ENCODE data around the gene PSMB5. TPM values are rescaled to one million over a fixed set of nuclear protein-coding genes. Genes with fewer than 3 reads are reported as not detected.
A peak's percentile ranks its signal among the peaks of the same experiment; 100 is the strongest.

Gene PSMB5
- total and polyA plus RNA-seq, 2 of the 13 experiments (the other 11 are each of a cell fraction or from before 2014, with no cell fraction given): 705 to 871 TPM

DNA sequence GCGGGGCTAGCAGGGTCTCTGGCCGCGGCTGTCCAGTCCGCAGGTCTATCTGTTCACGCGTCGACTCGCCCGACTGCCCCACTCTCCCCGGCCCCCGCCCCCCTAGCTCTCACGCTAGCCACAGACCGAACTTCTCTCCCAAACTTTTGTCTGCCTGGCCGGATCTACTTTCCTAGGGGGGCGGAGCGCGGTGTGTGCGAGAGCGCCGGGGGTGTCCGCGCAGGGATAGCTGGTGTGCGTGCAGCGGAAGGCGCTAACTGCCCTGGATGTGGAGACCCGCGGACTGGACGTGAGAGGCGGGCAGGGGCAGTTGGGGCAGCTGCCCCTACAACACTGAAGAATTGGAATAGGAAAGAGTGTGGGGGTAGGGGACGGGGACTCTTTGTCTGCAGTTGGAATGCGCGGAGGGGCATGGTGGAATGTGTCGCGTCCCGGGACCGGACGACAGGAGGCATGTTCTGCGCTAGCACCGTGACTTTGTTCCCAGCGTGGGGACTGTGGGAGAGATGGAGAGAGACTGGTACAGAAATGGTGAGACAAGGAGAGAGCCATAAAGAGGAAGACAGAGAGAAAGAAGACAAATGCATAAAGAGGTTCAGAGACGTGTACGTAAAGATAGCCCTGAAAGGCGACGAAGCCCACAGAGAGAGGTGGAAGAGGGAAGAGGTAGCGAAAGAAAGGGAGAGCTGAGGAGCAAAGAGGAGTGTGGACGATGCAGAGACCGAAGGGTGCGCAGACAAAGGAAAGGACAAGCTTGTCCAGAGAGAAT, 52.0 kb downstream of the PSMB5 start, which contains the start of gene AJUBA (continued):
- peak; percentile 47 to 55; a peak in 2 of 4 replicates for TF ChIP-seq EP300 (IDR thresholded peaks at IDR 0.05; ENCODE audit: low read depth in 2 of 2, low read length in 2 of 2)
- peak; percentile 82; the same call in 1 of the 2 replicates for TF ChIP-seq EP300 (CRISPR knock-in tag; IDR thresholded peaks at IDR 0.05; ENCODE audit: borderline replicate concordance)
- no peak for TF ChIP-seq SALL2 (CRISPR knock-in tag; IDR thresholded peaks at IDR 0.05)
- TF ChIP-seq ZNF256 (CRISPR knock-in tag; conservative IDR thresholded peaks at IDR 0.05): no peak
- no peak for TF ChIP-seq EHMT2 (IDR thresholded peaks at IDR 0.05; ENCODE audit: borderline replicate concordance, low read depth, low read length)
- peak; percentile 81; the same call in 1 of the 2 replicates for TF ChIP-seq ZNF577 (CRISPR knock-in tag; IDR thresholded peaks at IDR 0.05; ENCODE audit: borderline replicate concordance, low read depth)
- TF ChIP-seq TOPORS (CRISPR knock-in tag; IDR thresholded peaks at IDR 0.05): no peak
- no peak for TF ChIP-seq ZNF33A (CRISPR knock-in tag; IDR thresholded peaks at IDR 0.05; ENCODE audit: borderline replicate concordance)
- no peak for TF ChIP-seq NPAS2 (CRISPR knock-in tag; IDR thresholded peaks at IDR 0.05; ENCODE audit: borderline replicate concordance)
- peak; percentile 23; the same call in 1 of the 2 replicates for TF ChIP-seq GTF2F1 (IDR thresholded peaks at IDR 0.05; ENCODE audit: low read length)
- TF ChIP-seq ZNF24 (IDR thresholded peaks at IDR 0.05): peak; percentile 91
- TF ChIP-seq, protein P1, sequence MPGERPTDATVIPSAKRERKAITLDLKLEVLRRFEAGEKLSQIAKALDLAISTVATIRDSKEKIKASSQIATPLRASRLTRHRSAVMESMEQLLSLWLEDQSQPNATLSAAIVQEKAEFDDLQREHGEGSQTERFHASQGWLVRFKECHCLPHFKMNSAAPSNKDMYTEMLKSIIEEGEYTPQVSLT (CRISPR knock-in tag; IDR thresholded peaks at IDR 0.05; ENCODE audit: borderline replicate concordance, low read depth): no peak
- TF ChIP-seq ZFAT (CRISPR knock-in tag; conservative IDR thresholded peaks at IDR 0.05): no peak
- TF ChIP-seq ISL2 (CRISPR knock-in tag; IDR thresholded peaks at IDR 0.05): no peak
- peak; percentile 68 for TF ChIP-seq EED (CRISPR knock-in tag; IDR thresholded peaks at IDR 0.05)
- TF ChIP-seq KDM1A (CRISPR knock-in tag; IDR thresholded peaks at IDR 0.05): peak; percentile 76; the same call in 1 of the 2 replicates
- TF ChIP-seq, protein P2, sequence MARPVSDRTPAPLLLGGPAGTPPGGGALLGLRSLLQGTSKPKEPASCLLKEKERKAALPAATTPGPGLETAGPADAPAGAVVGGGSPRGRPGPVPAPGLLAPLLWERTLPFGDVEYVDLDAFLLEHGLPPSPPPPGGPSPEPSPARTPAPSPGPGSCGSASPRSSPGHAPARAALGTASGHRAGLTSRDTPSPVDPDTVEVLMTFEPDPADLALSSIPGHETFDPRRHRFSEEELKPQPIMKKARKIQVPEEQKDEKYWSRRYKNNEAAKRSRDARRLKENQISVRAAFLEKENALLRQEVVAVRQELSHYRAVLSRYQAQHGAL (CRISPR knock-in tag; IDR thresholded peaks at IDR 0.05; ENCODE audit: not compliant biosample characterization): no peak
- TF ChIP-seq, protein P3, sequence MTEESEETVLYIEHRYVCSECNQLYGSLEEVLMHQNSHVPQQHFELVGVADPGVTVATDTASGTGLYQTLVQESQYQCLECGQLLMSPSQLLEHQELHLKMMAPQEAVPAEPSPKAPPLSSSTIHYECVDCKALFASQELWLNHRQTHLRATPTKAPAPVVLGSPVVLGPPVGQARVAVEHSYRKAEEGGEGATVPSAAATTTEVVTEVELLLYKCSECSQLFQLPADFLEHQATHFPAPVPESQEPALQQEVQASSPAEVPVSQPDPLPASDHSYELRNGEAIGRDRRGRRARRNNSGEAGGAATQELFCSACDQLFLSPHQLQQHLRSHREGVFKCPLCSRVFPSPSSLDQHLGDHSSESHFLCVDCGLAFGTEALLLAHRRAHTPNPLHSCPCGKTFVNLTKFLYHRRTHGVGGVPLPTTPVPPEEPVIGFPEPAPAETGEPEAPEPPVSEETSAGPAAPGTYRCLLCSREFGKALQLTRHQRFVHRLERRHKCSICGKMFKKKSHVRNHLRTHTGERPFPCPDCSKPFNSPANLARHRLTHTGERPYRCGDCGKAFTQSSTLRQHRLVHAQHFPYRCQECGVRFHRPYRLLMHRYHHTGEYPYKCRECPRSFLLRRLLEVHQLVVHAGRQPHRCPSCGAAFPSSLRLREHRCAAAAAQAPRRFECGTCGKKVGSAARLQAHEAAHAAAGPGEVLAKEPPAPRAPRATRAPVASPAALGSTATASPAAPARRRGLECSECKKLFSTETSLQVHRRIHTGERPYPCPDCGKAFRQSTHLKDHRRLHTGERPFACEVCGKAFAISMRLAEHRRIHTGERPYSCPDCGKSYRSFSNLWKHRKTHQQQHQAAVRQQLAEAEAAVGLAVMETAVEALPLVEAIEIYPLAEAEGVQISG (CRISPR knock-in tag; IDR thresholded peaks at IDR 0.05): no peak
- no peak for TF ChIP-seq ZNF615 (CRISPR knock-in tag; IDR thresholded peaks at IDR 0.05; ENCODE audit: borderline replicate concordance)
- peak; percentile 100 for TF ChIP-seq MTA1 (CRISPR knock-in tag; IDR thresholded peaks at IDR 0.05; ENCODE audit: borderline replicate concordance)
- TF ChIP-seq RBAK (CRISPR knock-in tag; IDR thresholded peaks at IDR 0.05): peak; percentile 84
- peak; percentile 95 for TF ChIP-seq ARNT2 (CRISPR knock-in tag; IDR thresholded peaks at IDR 0.05; ENCODE audit: low read depth)
- TF ChIP-seq ZNF670 (CRISPR knock-in tag; IDR thresholded peaks at IDR 0.05; ENCODE audit: borderline replicate concordance): no peak
- peak; percentile 95 for TF ChIP-seq U2AF1 (optimal IDR thresholded peaks at IDR 0.05; ENCODE audit: low read depth, low read length)
- TF ChIP-seq ZNF703 (CRISPR knock-in tag; IDR thresholded peaks at IDR 0.05; ENCODE audit: borderline replicate concordance): no peak
- TF ChIP-seq ZNF124 (CRISPR knock-in tag; IDR thresholded peaks at IDR 0.05): peak; percentile 96
- no peak for TF ChIP-seq SOX13 (IDR thresholded peaks at IDR 0.05)
- peak; percentile 71 to 94; a peak in 3 of 4 replicates for TF ChIP-seq SOX13 (CRISPR knock-in tag; conservative IDR thresholded peaks at IDR 0.05 in 1 of 2, IDR thresholded peaks at IDR 0.05 in 1 of 2)
